A549 treated with RU486 at 1 μM for 4 hours (cell line): ENCODE data around the gene PRDX5. TPM values are rescaled to one million over a fixed set of nuclear protein-coding genes. Genes with fewer than 3 reads are reported as not detected.

Experiments
- total RNA-seq: library from RNA; stranded (reverse); fragments of 200-300 nt; extraction: Qiagen RNA extraction; gene quantifications from 5 replicates; pipeline ENCODE4 v1.2.3, GENCODE V29; 2022; ENCODE audit warnings: low read depth

Gene PRDX5
- 376 to 487 TPM (median 476 TPM) in 5 replicates for total RNA-seq

GRCh38 chr11:64317961-64318765 lies at the start of gene PRDX5:
Gene PRDX5 (plus strand): TSS chr11:64318121. CDS start chr11:64318216, 95 bp downstream.

GRCh38 chr11:64284048-64284961 lies 33.6 kb upstream of the PRDX5 start, which contains the start of gene BAD:
Gene BAD (minus strand): TSS chr11:64284665. CDS start chr11:64284368, 297 bp downstream.

GRCh38 chr11:64284962-64285884 lies 32.7 kb upstream of the PRDX5 start, which contains the start of gene GPR137:
Gene GPR137 (plus strand): TSS chr11:64285848. CDS start chr11:64286525, 677 bp downstream.

GRCh38 chr11:64291262-64291751 lies 26.6 kb upstream of the PRDX5 start, which contains the start of gene KCNK4:
Gene KCNK4 (plus strand): TSS chr11:64291302. CDS start chr11:64293019, 1,717 bp downstream.

GRCh38 chr11:64299847-64300648 lies 17.9 kb upstream of the PRDX5 start, which contains the start of gene CATSPERZ:
Gene CATSPERZ (plus strand): TSS chr11:64300358. CDS start chr11:64300411, 53 bp downstream.

GRCh38 chr11:64305075-64305690 lies 12.7 kb upstream of the PRDX5 start, which contains the start of gene ESRRA:
Gene ESRRA (plus strand): TSS chr11:64305524. CDS start chr11:64307180, 1,656 bp downstream.

GRCh38 chr11:64317325-64317960 lies 478 bp upstream of the PRDX5 start, which contains the start of gene TRMT112:
Gene TRMT112 (minus strand): TSS chr11:64317559. CDS start chr11:64317526, 33 bp downstream.

GRCh38 chr11:64339754-64340408 lies 22.0 kb downstream of the PRDX5 start, which contains the start of gene CCDC88B:
Gene CCDC88B (plus strand): TSS chr11:64340204. CDS start chr11:64340267, 63 bp downstream.

GRCh38 chr11:64358907-64359711 lies 41.2 kb downstream of the PRDX5 start, which contains the start of gene RPS6KA4:
Gene RPS6KA4 (plus strand): TSS chr11:64359162. CDS start chr11:64359236, 74 bp downstream.

Other genes with a start within 250 kb of the PRDX5 start
- gene MACROD1, start 152.0 kb upstream of the PRDX5 start, total RNA-seq: 8.8 to 17.0 TPM (median 12.8 TPM) in 5 replicates
- gene STIP1, start 131.9 kb upstream of the PRDX5 start, total RNA-seq: 234 to 268 TPM (median 258 TPM) in 5 replicates
- 1.0 to 3.1 TPM (median 1.7 TPM) in 5 replicates for gene FERMT3, start 111.4 kb upstream of the PRDX5 start, total RNA-seq
- gene TRPT1, start 91.9 kb upstream of the PRDX5 start, total RNA-seq: 16.8 to 27.5 TPM (median 24.3 TPM) in 5 replicates
- gene NUDT22, start 91.8 kb upstream of the PRDX5 start, total RNA-seq: 29.7 to 43.8 TPM (median 32.1 TPM) in 5 replicates
- gene DNAJC4, start 87.6 kb upstream of the PRDX5 start, total RNA-seq: 15.4 to 22.6 TPM (median 19.5 TPM) in 5 replicates
- 35.4 to 59.8 TPM (median 51.1 TPM) in 5 replicates for gene VEGFB, start 83.5 kb upstream of the PRDX5 start, total RNA-seq
- gene FKBP2, start 77.0 kb upstream of the PRDX5 start, total RNA-seq: 128 to 139 TPM (median 132 TPM) in 5 replicates
- 237 to 395 TPM (median 394 TPM) in 5 replicates for gene PPP1R14B, start 71.2 kb upstream of the PRDX5 start, total RNA-seq
- gene PLCB3, start 66.6 kb upstream of the PRDX5 start, total RNA-seq: 14.4 to 21.5 TPM (median 18.8 TPM) in 5 replicates
- 78.0 to 107 TPM (median 94.9 TPM) in 5 replicates for gene BAD, start 33.5 kb upstream of the PRDX5 start, total RNA-seq
- gene GPR137, start 32.3 kb upstream of the PRDX5 start, total RNA-seq: 28.5 to 53.9 TPM (median 46.0 TPM) in 5 replicates
- gene KCNK4, start 26.8 kb upstream of the PRDX5 start, total RNA-seq: 0.21 TPM in 1 of 5 replicates, not detected in the others
- 2.4 to 2.8 TPM (median 2.7 TPM) in 5 replicates for gene CATSPERZ, start 17.8 kb upstream of the PRDX5 start, total RNA-seq
- gene ESRRA, start 12.6 kb upstream of the PRDX5 start, total RNA-seq: 40.8 to 70.7 TPM (median 67.3 TPM) in 5 replicates
- 402 to 483 TPM (median 442 TPM) in 5 replicates for gene TRMT112, start 562 bp upstream of the PRDX5 start, total RNA-seq
- 9.8 to 13.4 TPM (median 12.1 TPM) in 5 replicates for gene CCDC88B, start 22.1 kb downstream of the PRDX5 start, total RNA-seq
- 53.6 to 72.2 TPM (median 60.9 TPM) in 5 replicates for gene RPS6KA4, start 41.0 kb downstream of the PRDX5 start, total RNA-seq
- gene SLC22A11, start 237.8 kb downstream of the PRDX5 start, total RNA-seq: 0.05 to 0.32 TPM (median 0.13 TPM) in 3 of 5 replicates, not detected in the others